HepG2 (cell line): ENCODE data around the gene SLC4A2. TPM values are rescaled to one million over a fixed set of nuclear protein-coding genes. Genes with fewer than 3 reads are reported as not detected.

Experiments
- ATAC-seq: fragments of 200-7000 bp; cut with Tn5 transposase; 3 replicates; pipeline ENCODE4 v1.9.1; 2020; ENCODE audit warnings: mild to moderate bottlenecking, moderate library complexity
- BruUV-seq: library from RNA; stranded (reverse); fragments of 400-500 nt; replicated peaks from 2 replicates; lab custom pipeline; 2021; lab: Mats Ljungman, UMichigan
- CTCF ChIA-PET: fragments of 300-600 bp; formaldehyde crosslinking; extraction: SDS; loops from one replicate; lab custom pipeline; 2021; ENCODE audit warnings: low total read pairs, inconsistent platforms, low intra/inter-chr PET ratio; lab: Yijun Ruan, JAX
- POLR2A ChIA-PET: fragments of 350-600 bp; sonication (Branson Sonifier 250); formaldehyde crosslinking; loops from one replicate; lab custom pipeline; 2020; ENCODE audit warnings: antibody characterized with exemption, inconsistent platforms; lab: Yijun Ruan, JAX
- DNase-seq: peaks from one replicate; pipeline ENCODE4 v3.0.0-alpha.2; 2015; ENCODE audit warnings: low spot score
- FAIRE-seq: peaks from 3 replicates; lab custom pipeline; 2011; peaks lifted over from hg19 to GRCh38; lab: Jason Lieb, UNC
- H2AFZ ChIP-seq: one replicate; pipeline ENCODE4 v1.6.1; 2011; ENCODE audit warnings: low read length, inconsistent platforms
- H3K27ac ChIP-seq: fragments of 300-600 bp; 3 replicates; pipeline ENCODE4 v1.8.0; 2011; ENCODE audit warnings: mixed run types, mild to moderate bottlenecking, mixed read lengths, low read length, inconsistent platforms; ENCODE audit not compliant: insufficient read depth; ENCODE audit errors: extremely low read length
- H3K27me3 ChIP-seq, 2 experiments: fragments of 200-600 bp in 1 of 2; 2 replicates in 1 of 2; 3 replicates in 1 of 2; pipeline versions ENCODE4 v1.6.0 to v1.8.0; 2011; ENCODE audit warnings: low read length in 2 of 2, mild to moderate bottlenecking in 2 of 2, moderate library complexity in 2 of 2, inconsistent platforms in 1 of 2; ENCODE audit not compliant: insufficient read depth in 2 of 2, control insufficient read depth in 1 of 2
- H3K36me3 ChIP-seq, 2 experiments: fragments of 200-600 bp in 1 of 2; replicated peaks in 1 of 2; 2 replicates in 1 of 2; 3 replicates in 1 of 2; pipeline versions ENCODE4 v1.5.1 to v1.8.0; 2011; ENCODE audit warnings: low read length in 2 of 2, inconsistent platforms in 1 of 2; ENCODE audit not compliant: insufficient read depth in 2 of 2, control insufficient read depth in 1 of 2
- H3K4me1 ChIP-seq: 2 replicates; pipeline ENCODE4 v1.5.1; 2012; ENCODE audit warnings: low read length, inconsistent platforms; ENCODE audit not compliant: insufficient read depth
- H3K4me2 ChIP-seq: 2 replicates; pipeline ENCODE4 v1.6.0; 2011; ENCODE audit warnings: low read depth, low read length, inconsistent platforms
- H3K4me3 ChIP-seq, 3 experiments: fragments of 200-600 bp in 1 of 3; sonication (generic), shearing (Covaris generic) in 1 of 3; replicated peaks in 1 of 3; 2 replicates each; pipeline ENCODE4 v1.5.1; 2011 to 2016; ENCODE audit warnings: low read length in 3 of 3, inconsistent platforms in 2 of 3, low read depth in 2 of 3, mild to moderate bottlenecking in 2 of 3, control low read depth in 1 of 3, mixed read lengths in 1 of 3; ENCODE audit not compliant: insufficient read depth in 1 of 3
- H3K79me2 ChIP-seq: one replicate; pipeline ENCODE4 v1.6.1; 2011; ENCODE audit warnings: low read length, inconsistent platforms; ENCODE audit not compliant: insufficient read depth
- H3K9ac ChIP-seq: 2 replicates; pipeline ENCODE4 v1.6.0; 2011; ENCODE audit warnings: mild to moderate bottlenecking, low read depth, low read length, inconsistent platforms; ENCODE audit not compliant: insufficient read depth
- H3K9me3 ChIP-seq: 2 replicates; pipeline ENCODE4 v1.5.1; 2012; ENCODE audit warnings: mild to moderate bottlenecking, low read length
- H4K20me1 ChIP-seq: 2 replicates; pipeline ENCODE4 v1.6.0; 2011; ENCODE audit warnings: inconsistent platforms, mild to moderate bottlenecking, low read length, moderate library complexity; ENCODE audit not compliant: insufficient read depth
- FOXA3 ChIP-seq: IDR thresholded peaks from 2 replicates; pipeline ENCODE4 v1.6.1; 2016; ENCODE audit warnings: missing genetic modification reagents, missing compliant biosample characterization
- FOXO1 ChIP-seq: sonication (generic); formaldehyde crosslinking; IDR thresholded peaks from 2 replicates; pipeline ENCODE4 v1.4.0; 2020; ENCODE audit warnings: missing genetic modification reagents
- KDM5B ChIP-seq: sonication (generic); formaldehyde crosslinking; IDR thresholded peaks from 2 replicates; pipeline ENCODE4 v1.4.0; 2020; ENCODE audit warnings: missing genetic modification reagents, mild to moderate bottlenecking, borderline replicate concordance
- NRL ChIP-seq: sonication (generic); formaldehyde crosslinking; IDR thresholded peaks from 2 replicates; pipeline ENCODE4 v1.5.0; 2020; ENCODE audit warnings: missing genetic modification reagents, mild to moderate bottlenecking, moderate library complexity, borderline replicate concordance
- POLR2G ChIP-seq: fragments of 200-400 bp; formaldehyde crosslinking; IDR thresholded peaks from 2 replicates; pipeline ENCODE4 v1.6.1; 2018; ENCODE audit warnings: mild to moderate bottlenecking, low read depth, low read length, moderate library complexity
- SIX4 ChIP-seq: sonication (generic); formaldehyde crosslinking; IDR thresholded peaks from 2 replicates; pipeline ENCODE4 v1.4.0; 2020; ENCODE audit warnings: missing genetic modification reagents
- ZMAT5 ChIP-seq: sonication (generic); formaldehyde crosslinking; IDR thresholded peaks from 2 replicates; pipeline ENCODE4 v1.5.0; 2020; ENCODE audit warnings: mild to moderate bottlenecking, low read depth, missing genetic modification reagents, borderline replicate concordance
- ZNF567 ChIP-seq: sonication (generic); formaldehyde crosslinking; IDR thresholded peaks from 2 replicates; pipeline ENCODE4 v1.8.1; 2023; ENCODE audit warnings: mild to moderate bottlenecking, missing genetic modification reagents, borderline replicate concordance
- ZNF607 ChIP-seq: sonication (generic); formaldehyde crosslinking; IDR thresholded peaks from 2 replicates; pipeline ENCODE4 v1.5.1; 2020; ENCODE audit warnings: missing genetic modification reagents, mild to moderate bottlenecking, borderline replicate concordance
- ZNF652 ChIP-seq: IDR thresholded peaks from 2 replicates; pipeline ENCODE4 v1.6.1; 2016; ENCODE audit warnings: low read depth, borderline replicate concordance
- ZNF891 ChIP-seq: sonication (generic); formaldehyde crosslinking; IDR thresholded peaks from 2 replicates; pipeline ENCODE4 v1.5.0; 2020; ENCODE audit warnings: mild to moderate bottlenecking, missing genetic modification reagents
- WGBS: methylation state at CpG from one replicate; pipeline ENCODE4 v1.1.6; 2017; ENCODE audit warnings: low lambda C conversion rate; 5-methylcytosine and 5-hydroxymethylcytosine counted together
- in situ Hi-C: cut with HindIII; loops from 2 replicates; pipeline ENCODE4 v1.10.0; 2017; ENCODE audit warnings: low pct_unique_long_range_greater_than_20kb; ENCODE audit not compliant: extremely low pct_ligation_motif_present
- intact Hi-C: fragments of 100-400 bp; cut with micrococcal nuclease; formaldehyde crosslinking; loops from one replicate; pipeline ENCODE4 v1.10.0; 2022; ENCODE audit not compliant: unreplicated experiment
- polyA plus RNA-seq, 8 experiments: library from polyadenylated mRNA; depleted of rRNA in 3 of 8; stranded (reverse) in 7 of 8; unstranded in 1 of 8; fragments of >200 nt; fragmentation: Illumina TruSeq in 4 of 8; extraction: Trizol in 4 of 8; gene quantifications; 2 replicates each; pipeline versions ENCODE4 v1.2.1 to v1.2.3, GENCODE V29; 2011 to 2016; ENCODE audit warnings: low read depth in 4 of 8, missing spikeins in 1 of 8, mixed read lengths in 1 of 8; ENCODE audit not compliant: insufficient read depth in 1 of 8
- total RNA-seq, 5 experiments: library from RNA; depleted of rRNA; stranded (reverse); fragments of >200 nt; fragmentation: Illumina TruSeq; extraction: Trizol; gene quantifications; 2 replicates each; pipeline ENCODE4 v1.2.3, GENCODE V29; 2016; ENCODE audit warnings: low read depth in 1 of 5
- TF ChIP-seq, protein P1 (sequence below): sonication (generic); formaldehyde crosslinking; IDR thresholded peaks from 2 replicates; pipeline ENCODE4 v1.5.1; 2020; ENCODE audit warnings: missing genetic modification reagents, mild to moderate bottlenecking, borderline replicate concordance
- TF ChIP-seq, protein P2 (sequence below): sonication (generic); formaldehyde crosslinking; IDR thresholded peaks from 2 replicates; pipeline ENCODE4 v1.8.0; 2022; ENCODE audit warnings: missing genetic modification reagents, mild to moderate bottlenecking, inconsistent platforms, borderline replicate concordance
- TF ChIP-seq, protein P3 (sequence below): sonication (generic); formaldehyde crosslinking; IDR thresholded peaks from 2 replicates; pipeline ENCODE4 v1.5.1; 2020; ENCODE audit warnings: mild to moderate bottlenecking, missing genetic modification reagents, borderline replicate concordance

Gene SLC4A2
- total and polyA plus RNA-seq, 2 of the 13 experiments (the other 11 are each of a cell fraction or from before 2014, with no cell fraction given): 51.9 to 73.4 TPM

GRCh38 chr7:151060113-151060415, 675 bp downstream of the SLC4A2 start:
- H3K9ac ChIP-seq: peak overlapping the region; percentile 71
- whole genome bisulfite sequencing: 2% methylated on average over 11 of the region's 17 CpGs
- DNase-seq: no peak
- peak overlapping the region; percentile 98 for H3K4me2 ChIP-seq
- H3K27ac ChIP-seq: peak overlapping the region; percentile 86
- H2AFZ ChIP-seq: no peak overlapping the region
- ChIA-PET CTCF (interaction anchor here (0.8 kb wide), 1 partner anchor 51 kb away, joined by 3 read pairs; no protein-coding TSS in a partner anchor), POLR2A (interaction anchor here (1.4 to 4.4 kb wide), 4 partner anchors 22 to 32 kb away, joined by 4 to 144 read pairs (median 7); partner anchors contain the start of genes ABCB8, AGAP3, FASTK and TMUB1)
- H3K4me1 ChIP-seq: peaks cover 56% of the 10 kb centered on the region
- no TSS peak for BruUV-seq
- H4K20me1 ChIP-seq: peaks cover 4% of the 10 kb centered on the region; the same call in 1 of the 2 replicates
- no peak for FAIRE-seq
- in situ Hi-C loops (no loop called here), intact Hi-C loops (no loop called here)
- ATAC-seq: no peak
- peaks cover 1 to 8% of the 10 kb centered on the region in 2 experiments; a peak in 4 of 5 replicates for H3K36me3 ChIP-seq
- H3K9me3 ChIP-seq: no peaks in the 10 kb centered on the region
- peaks cover 16% of the 10 kb centered on the region for H3K79me2 ChIP-seq
- no peaks in the 10 kb centered on the region; a peak in 1 of 5 replicates for H3K27me3 ChIP-seq
- peak overlapping the region; percentile 69 to 92 (median 90) for H3K4me3 ChIP-seq
- no peak for TF ChIP-seq ZNF607 (CRISPR knock-in tag)
- TF ChIP-seq SIX4 (CRISPR knock-in tag): no peak
- no peak for TF ChIP-seq ZNF567 (CRISPR knock-in tag)
- no peak for TF ChIP-seq NRL
- TF ChIP-seq ZNF652: no peak
- 0 out of 2 replicates have a peak, but pooled peaks have one; percentile 21 for TF ChIP-seq ZNF891 (CRISPR knock-in tag)
- TF ChIP-seq FOXA3 (CRISPR knock-in tag): no peak
- TF ChIP-seq, protein P1, sequence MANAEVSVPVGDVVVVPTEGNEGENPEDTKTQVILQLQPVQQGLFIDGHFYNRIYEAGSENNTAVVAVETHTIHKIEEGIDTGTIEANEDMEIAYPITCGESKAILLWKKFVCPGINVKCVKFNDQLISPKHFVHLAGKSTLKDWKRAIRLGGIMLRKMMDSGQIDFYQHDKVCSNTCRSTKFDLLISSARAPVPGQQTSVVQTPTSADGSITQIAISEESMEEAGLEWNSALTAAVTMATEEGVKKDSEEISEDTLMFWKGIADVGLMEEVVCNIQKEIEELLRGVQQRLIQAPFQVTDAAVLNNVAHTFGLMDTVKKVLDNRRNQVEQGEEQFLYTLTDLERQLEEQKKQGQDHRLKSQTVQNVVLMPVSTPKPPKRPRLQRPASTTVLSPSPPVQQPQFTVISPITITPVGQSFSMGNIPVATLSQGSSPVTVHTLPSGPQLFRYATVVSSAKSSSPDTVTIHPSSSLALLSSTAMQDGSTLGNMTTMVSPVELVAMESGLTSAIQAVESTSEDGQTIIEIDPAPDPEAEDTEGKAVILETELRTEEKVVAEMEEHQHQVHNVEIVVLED (CRISPR knock-in tag): no peak
- no peak for TF ChIP-seq FOXO1 (CRISPR knock-in tag)
- no peak for TF ChIP-seq KDM5B (CRISPR knock-in tag)
- TF ChIP-seq, protein P2, sequence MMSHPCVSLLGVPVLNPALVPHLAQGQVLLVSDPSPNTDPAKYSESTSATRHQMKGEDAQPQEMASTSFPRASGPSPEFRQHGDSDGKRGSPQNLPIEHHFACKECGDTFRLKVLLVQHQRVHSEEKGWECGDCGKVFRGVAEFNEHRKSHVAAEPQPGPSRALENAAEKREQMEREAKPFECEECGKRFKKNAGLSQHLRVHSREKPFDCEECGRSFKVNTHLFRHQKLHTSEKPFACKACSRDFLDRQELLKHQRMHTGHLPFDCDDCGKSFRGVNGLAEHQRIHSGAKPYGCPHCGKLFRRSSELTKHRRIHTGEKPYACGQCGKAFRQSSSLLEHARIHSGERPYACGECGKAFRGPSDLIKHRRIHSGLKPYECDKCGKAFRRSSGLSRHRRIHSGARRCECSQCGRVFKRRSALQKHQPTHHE (CRISPR knock-in tag): no peak
- no peak for TF ChIP-seq POLR2G
- no peak for TF ChIP-seq ZMAT5 (CRISPR knock-in tag)
- TF ChIP-seq, protein P3, sequence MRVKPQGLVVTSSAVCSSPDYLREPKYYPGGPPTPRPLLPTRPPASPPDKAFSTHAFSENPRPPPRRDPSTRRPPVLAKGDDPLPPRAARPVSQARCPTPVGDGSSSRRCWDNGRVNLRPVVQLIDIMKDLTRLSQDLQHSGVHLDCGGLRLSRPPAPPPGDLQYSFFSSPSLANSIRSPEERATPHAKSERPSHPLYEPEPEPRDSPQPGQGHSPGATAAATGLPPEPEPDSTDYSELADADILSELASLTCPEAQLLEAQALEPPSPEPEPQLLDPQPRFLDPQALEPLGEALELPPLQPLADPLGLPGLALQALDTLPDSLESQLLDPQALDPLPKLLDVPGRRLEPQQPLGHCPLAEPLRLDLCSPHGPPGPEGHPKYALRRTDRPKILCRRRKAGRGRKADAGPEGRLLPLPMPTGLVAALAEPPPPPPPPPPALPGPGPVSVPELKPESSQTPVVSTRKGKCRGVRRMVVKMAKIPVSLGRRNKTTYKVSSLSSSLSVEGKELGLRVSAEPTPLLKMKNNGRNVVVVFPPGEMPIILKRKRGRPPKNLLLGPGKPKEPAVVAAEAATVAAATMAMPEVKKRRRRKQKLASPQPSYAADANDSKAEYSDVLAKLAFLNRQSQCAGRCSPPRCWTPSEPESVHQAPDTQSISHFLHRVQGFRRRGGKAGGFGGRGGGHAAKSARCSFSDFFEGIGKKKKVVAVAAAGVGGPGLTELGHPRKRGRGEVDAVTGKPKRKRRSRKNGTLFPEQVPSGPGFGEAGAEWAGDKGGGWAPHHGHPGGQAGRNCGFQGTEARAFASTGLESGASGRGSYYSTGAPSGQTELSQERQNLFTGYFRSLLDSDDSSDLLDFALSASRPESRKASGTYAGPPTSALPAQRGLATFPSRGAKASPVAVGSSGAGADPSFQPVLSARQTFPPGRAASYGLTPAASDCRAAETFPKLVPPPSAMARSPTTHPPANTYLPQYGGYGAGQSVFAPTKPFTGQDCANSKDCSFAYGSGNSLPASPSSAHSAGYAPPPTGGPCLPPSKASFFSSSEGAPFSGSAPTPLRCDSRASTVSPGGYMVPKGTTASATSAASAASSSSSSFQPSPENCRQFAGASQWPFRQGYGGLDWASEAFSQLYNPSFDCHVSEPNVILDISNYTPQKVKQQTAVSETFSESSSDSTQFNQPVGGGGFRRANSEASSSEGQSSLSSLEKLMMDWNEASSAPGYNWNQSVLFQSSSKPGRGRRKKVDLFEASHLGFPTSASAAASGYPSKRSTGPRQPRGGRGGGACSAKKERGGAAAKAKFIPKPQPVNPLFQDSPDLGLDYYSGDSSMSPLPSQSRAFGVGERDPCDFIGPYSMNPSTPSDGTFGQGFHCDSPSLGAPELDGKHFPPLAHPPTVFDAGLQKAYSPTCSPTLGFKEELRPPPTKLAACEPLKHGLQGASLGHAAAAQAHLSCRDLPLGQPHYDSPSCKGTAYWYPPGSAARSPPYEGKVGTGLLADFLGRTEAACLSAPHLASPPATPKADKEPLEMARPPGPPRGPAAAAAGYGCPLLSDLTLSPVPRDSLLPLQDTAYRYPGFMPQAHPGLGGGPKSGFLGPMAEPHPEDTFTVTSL: no peak
